CMK (cell line): Measurements from ENCODE around the gene DUSP3.

Experiments
- DNase-seq: peaks from one replicate; pipeline ENCODE4 v3.0.0-alpha.2; 2010; ENCODE audit warnings: low read depth

Gene DUSP3

GRCh38 chr17:43732958-43733357, 45.8 kb downstream of the DUSP3 start:
- DNase-seq = no peak

DNA sequence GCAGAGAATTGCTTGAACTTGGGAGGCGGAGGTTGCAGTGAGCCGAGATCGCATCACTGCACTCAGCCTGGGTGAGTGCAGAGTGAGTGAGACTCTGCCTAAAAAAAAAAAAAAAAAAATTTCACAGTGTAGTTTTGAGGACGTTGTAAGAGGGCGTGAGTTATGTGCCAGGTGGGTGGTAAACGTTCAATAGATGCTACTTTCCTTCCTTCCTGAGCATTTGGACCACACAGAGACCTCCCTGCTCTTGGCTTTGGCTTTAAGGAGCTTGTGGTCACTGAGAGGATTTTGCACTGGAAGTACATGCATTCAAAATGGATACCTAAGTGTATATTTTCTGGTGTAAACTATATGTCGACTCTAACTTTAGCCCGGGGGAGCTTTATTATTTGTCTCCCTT, 50.7 kb downstream of the DUSP3 start:
- DNase-seq = no peak

- no peak for DNase-seq
These were observed 54.9 kb downstream of the DUSP3 start for GRCh38 chr17:43723697-43724359.

DNA sequence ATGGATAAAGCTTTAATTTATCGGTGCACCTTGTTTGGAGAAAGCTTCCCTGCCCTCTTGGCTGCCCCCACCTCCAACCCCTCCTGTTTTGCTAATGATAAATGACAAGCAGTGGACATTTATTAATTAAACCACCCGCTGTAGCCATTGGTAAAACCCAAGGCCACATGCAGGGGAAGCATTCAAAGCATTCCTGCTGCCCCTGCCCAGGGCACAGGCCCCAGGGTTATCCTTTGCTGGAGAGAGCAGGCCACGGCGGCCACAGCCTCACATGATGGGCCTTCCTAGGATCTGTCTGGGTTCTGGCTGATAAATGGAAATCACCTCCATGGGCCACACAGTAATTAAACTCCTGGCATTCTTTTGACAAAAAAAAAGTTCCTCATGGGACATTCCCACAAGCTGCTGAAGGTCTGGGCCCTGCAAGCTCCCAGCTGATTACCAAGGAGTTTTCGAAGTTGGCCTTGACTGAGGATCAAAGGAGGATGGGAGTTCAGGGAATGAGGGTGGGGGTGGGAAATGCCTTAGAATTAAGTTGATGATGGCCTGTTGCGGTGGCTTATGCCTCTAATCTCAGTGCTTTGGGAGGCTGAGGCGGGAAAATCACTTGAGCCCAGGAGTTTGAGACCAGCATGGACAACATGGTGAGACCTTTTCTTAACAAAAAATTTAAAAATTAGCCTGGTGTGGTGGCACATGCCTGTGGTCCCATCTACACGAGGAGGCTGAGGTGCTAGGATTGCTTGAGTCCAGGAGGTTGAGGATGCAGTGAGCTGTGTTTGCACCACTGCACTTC, 55.7 kb downstream of the DUSP3 start:
- no peak for DNase-seq

DNA sequence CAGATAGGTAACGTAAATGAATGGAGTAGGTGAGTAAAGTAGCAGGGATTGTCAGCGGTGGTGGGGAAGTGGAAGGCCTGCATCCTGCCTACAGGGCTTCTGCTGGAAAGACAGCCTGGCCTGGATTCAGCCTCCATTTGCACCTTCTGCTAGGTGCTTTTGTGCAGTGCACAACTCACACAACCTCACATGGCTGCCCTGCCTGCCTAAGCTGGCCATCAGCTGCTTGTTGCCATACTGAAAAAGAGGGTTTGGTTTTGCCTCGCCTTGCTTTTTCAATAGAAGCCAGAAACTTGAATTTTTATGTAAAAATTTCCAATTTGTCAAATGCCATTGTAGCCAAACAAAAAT, 56.5 kb downstream of the DUSP3 start:
- no peak for DNase-seq

- no peak for DNase-seq
These were observed 57.1 kb downstream of the DUSP3 start for GRCh38 chr17:43721537-43722268.

DNA sequence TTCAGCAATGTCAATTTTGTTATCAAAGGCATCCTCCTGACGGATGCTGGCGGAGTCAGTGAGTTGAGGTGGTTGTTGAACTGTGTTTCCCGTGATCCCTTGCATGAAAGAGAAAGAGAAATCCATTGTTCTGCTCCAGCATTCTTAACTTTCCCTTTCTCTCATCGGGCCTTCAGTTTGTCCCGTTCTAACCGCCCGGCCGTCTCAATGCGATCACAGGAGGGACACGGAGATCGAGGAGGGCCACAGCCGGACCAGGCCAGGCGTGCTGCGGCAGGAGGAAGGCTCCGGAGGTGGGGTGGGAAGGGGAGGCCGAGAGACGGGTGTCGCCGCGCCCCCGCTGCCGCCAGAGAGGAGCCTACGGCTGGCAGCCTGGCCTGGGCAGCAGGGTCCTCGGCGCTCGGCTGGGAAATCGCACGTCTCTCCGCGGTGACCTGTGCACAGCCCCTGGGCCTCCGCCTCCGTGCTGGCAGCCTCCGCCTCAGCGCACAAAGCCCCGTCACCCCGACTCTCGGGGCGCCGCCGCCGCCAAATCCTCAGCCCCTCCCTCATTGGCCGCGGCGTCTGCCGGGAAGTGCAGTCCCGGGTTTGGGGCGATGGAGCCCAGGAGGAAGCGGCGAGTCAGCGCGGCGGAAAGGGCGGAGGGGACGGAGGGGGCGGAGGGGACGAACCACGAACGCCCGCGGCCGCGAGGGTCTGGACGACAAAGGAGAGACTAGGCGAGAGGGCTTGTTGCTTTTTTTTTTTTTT, 58.3 kb downstream of the DUSP3 start:
- DNase-seq = no peak

GRCh38 chr17:43719578-43719977, 59.2 kb downstream of the DUSP3 start:
- DNase-seq = no peak

DNA sequence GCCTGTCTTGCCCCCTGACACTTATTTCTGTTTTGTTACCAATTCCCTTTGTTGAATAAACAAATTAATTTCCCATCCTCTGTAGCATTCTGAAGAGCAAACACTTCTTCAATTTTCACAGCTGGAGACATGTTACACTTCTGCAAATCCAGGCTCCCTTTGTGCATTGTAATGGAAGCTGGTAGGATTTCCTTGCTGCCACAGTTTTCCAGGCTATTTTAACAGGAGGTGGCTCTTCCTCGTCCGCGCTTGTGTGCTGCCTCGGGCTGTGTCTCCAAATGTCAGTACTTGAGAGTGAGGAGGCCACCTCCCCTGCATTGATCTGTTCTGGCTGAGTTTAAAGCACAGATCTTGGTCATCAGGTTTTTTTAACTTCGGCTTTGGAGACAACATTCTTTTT, 60.2 kb downstream of the DUSP3 start:
- DNase-seq = no peak

- DNase-seq = no peak
These were observed 60.9 kb downstream of the DUSP3 start for GRCh38 chr17:43717913-43718312.
